Duodenal mucosa (tissue), 2 donors: Measurements from ENCODE around the gene IGFL4.

Experiments used
- H3K27ac ChIP-seq: one replicate; pipeline ENCODE4 v1.7.0; 2013; ENCODE audit warnings: low read depth, low read length
- H3K27me3 ChIP-seq, 2 donors: one replicate each; pipeline ENCODE4 v1.7.0; 2013; ENCODE audit warnings: low read length in 2 of 2, control low read depth in 1 of 2; ENCODE audit not compliant: insufficient read depth in 2 of 2, control insufficient read depth in 1 of 2
- H3K36me3 ChIP-seq, 2 donors: one replicate each; pipeline ENCODE4 v1.7.0; 2013; ENCODE audit warnings: low read length in 2 of 2, control low read depth in 1 of 2; ENCODE audit not compliant: insufficient read depth in 2 of 2, control insufficient read depth in 1 of 2
- H3K4me1 ChIP-seq, 2 donors: one replicate each; pipeline ENCODE4 v1.7.0; 2013; ENCODE audit warnings: low read length in 2 of 2, control low read depth in 1 of 2; ENCODE audit not compliant: insufficient read depth in 2 of 2, control insufficient read depth in 1 of 2
- H3K4me3 ChIP-seq, 2 donors: one replicate each; pipeline ENCODE4 v1.7.0; 2013; ENCODE audit warnings: low read length in 2 of 2, low read depth in 1 of 2
- H3K9ac ChIP-seq, 2 donors: one replicate each; pipeline ENCODE4 v1.7.0; 2013; ENCODE audit warnings: low read length in 2 of 2, low read depth in 1 of 2
- H3K9me3 ChIP-seq, 2 donors: one replicate each; pipeline ENCODE4 v1.7.0; 2013; ENCODE audit warnings: low read length in 2 of 2, control low read depth in 1 of 2; ENCODE audit not compliant: control insufficient read depth in 1 of 2

The IGFL4 gene

DNA sequence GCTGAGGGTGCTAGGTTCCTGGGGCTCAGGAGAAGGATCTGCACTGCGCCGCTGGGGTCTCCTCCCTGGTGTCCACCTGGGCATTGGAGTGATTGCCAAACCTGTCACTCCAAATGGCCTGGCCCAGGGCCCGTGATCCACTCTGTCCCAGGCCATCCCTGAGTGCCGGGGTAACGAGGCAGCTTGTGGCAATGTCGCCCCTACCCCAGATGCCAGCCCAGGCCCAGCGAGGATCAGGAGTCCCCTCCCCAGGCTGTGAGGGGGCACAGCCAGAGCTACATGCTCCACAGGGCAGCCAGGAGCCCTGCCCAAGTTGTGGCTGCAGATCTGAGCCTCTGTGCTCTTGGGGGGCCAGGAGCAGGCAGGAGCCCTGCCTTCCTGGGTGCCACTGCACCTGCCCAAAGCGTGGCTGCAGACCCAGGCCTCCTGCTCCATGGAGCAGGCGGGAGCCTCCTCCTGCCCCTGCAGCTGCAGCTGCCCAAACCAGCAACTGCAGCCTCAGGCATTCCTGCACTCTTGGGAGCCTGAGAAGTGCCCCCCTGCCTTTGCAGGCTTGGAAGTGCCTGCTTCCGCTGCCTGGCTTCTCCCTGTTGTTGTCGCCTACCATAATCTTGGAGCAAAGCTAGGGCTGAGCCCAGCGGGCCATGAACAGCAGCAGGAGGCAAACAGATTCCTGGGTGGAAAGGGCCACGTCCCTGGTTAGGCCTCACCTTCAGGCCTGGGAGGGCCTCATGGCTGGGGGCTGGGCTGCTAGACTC is 4.6 kb downstream of the IGFL4 start:
- Histone ChIP-seq H3K4me1 (peaks cover 5 to 6% of the 10 kb centered on the region in 2 donors), H3K9ac (no peak overlapping the region), H3K9me3 (no peaks in the 10 kb centered on the region), H3K27ac (no peak overlapping the region), H3K27me3 (peaks cover 0 to 12% of the 10 kb centered on the region in 2 donors), H3K36me3 (no peaks in the 10 kb centered on the region), H3K4me3 (no peak overlapping the region)

DNA sequence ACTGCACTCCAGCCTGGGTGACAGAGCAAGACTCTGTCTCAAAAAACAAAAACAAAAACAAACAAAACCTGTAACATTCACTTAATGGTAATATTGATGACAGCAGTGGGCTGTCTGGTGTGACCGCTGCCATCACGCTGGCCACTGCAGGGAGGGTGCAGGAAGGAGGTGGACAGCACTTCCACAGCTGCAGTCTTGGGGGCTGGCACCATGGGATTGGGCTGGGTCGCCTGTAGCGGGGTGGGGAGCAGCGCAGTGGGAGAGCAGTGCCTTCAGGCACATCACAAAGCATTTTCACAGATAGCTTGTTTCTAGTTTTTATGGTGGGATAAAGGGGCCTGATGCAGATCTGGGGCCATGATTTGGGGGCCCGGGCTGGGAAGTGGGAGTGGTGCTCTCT is 5.3 kb downstream of the IGFL4 start:
- Histone ChIP-seq H3K4me1 (no peaks in the 10 kb centered on the region), H3K36me3 (no peaks in the 10 kb centered on the region), H3K9ac (no peak overlapping the region), H3K4me3 (no peak overlapping the region), H3K9me3 (no peaks in the 10 kb centered on the region), H3K27me3 (peaks cover 0 to 8% of the 10 kb centered on the region in 2 donors), H3K27ac (no peak overlapping the region)

DNA sequence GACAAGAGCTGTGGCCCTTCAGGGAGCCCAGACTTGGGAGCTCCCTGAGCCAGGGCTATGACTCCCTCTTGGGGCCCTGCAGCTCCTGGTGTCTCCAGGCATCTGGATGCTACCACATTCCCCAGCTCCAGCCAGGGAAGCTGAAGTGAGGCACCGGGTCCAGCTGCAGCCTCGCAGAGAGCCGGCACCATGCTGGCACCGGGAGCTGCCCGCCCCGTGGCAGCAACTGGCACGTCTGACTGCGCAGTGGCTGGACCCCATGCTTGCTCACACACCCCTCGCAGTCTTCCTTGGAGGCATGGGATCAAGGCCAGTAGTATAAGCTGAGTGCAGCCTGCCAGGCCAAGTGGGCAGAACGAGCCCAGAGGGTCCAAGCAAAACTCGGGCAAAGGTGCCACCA is 7.4 kb downstream of the IGFL4 start:
- Histone ChIP-seq H3K4me1 (no peaks in the 10 kb centered on the region), H3K27ac (no peak overlapping the region), H3K4me3 (no peak overlapping the region), H3K36me3 (no peaks in the 10 kb centered on the region), H3K9me3 (no peaks in the 10 kb centered on the region), H3K27me3 (no peaks in the 10 kb centered on the region), H3K9ac (no peak overlapping the region)

DNA sequence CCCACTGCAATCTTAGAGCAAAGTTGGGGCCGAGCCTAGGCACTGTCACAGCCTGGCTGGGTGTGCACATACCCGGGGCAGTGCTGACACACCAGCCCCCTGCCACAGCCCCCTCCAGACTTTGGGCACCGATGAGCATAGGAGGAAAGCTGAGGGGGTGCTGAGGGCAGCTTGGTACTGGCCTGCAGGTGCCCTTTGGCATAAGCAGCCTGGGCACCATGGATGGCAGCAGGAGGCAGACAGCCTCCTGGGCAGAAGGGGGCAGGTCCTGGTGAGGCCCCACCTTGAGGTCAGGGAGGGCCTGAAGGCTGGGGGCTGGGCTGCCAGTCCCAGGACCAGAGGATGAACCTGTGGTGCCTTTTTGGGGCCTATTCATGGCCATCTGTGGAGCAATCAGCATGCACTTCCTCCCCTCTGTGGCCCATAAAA is 8.2 kb downstream of the IGFL4 start:
- H3K36me3 ChIP-seq = no peaks in the 10 kb centered on the region
- H3K4me1 ChIP-seq = no peaks in the 10 kb centered on the region
- no peaks in the 10 kb centered on the region for H3K9me3 ChIP-seq
- H3K9ac ChIP-seq = no peak overlapping the region
- no peak overlapping the region for H3K4me3 ChIP-seq
- H3K27ac ChIP-seq = no peak overlapping the region
- H3K27me3 ChIP-seq = no peaks in the 10 kb centered on the region

DNA sequence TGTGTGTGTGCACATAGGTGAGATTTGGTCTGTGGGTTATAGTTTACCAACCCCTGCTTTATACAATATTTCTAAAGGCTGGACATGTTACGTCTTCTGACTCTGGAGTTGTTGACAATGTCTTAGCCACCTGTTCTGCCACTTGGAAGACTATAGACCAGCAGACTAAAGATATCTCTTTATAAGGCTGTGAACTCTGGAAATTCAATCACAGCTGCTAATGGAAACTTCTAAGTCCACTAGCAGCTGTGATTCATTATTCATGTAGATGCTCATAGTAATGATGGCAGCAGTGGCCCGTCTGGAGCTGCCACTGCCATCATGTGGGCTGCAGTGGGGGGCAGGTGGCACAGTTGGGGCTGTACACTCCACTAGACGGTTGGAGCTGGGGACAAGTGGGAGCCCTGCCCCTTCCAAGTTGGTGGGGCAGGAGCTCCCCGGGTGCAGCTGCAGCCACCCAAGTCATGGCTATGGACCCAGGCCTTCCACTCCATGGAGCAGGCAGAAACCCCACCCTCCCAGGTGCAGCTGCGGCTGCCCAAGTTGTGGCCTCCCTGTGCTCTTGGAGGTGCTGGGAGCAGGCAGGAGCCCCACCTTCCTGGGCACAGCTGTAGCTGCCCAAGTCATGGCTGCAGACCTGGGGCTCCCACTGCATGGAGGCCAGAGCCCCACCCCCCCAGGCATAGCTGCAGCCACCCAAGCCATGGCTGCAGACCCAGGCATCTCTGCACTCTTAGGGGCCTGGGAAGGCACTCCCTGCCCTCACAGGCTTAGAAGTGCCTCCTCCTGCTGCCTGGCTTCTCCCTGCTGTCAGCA is 8.8 kb downstream of the IGFL4 start:
- Histone ChIP-seq H3K4me3 (no peak overlapping the region), H3K9ac (no peak overlapping the region), H3K36me3 (no peaks in the 10 kb centered on the region), H3K27ac (no peak overlapping the region), H3K27me3 (no peaks in the 10 kb centered on the region), H3K4me1 (no peaks in the 10 kb centered on the region), H3K9me3 (no peaks in the 10 kb centered on the region)

DNA sequence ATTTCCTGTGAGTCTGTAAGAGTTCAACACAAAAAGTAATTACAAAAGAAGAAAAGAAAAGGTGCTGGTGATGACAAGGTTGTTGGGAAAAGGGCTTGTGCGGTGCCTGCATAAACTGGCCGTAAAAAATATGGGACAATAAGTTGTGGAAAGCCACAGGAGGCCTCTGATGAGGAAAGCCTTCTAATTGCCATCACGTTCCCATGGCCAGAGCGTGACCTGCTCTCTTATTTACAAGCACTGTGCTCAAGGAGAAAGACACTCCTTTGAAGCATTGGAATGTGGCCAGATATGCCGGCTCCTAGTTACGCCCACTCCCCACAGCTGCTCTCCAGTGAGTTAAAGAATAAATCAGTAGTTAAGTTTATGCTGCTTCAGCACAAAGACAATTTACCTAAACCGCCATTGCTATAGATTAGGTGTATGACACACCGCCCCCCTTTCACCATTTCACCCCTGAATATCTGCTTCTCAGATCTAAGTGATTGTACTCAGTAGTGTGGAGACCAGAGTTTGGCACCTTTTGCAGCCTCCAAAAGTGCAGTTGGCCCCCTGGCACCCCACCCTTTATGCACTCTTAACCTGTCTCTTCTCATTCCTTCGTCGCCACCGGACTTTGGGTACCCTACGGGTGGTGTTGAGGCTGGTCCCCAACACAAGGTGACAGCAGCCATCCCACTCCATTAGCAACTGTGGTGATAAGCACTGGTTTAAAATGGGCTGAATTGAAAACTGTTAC is 9.8 kb downstream of the IGFL4 start:
- no peaks in the 10 kb centered on the region for H3K9me3 ChIP-seq
- no peaks in the 10 kb centered on the region for H3K4me1 ChIP-seq
- no peaks in the 10 kb centered on the region for H3K27me3 ChIP-seq
- no peaks in the 10 kb centered on the region for H3K36me3 ChIP-seq
- no peak overlapping the region for H3K4me3 ChIP-seq
- H3K9ac ChIP-seq = no peak overlapping the region
- H3K27ac ChIP-seq = no peak overlapping the region

DNA sequence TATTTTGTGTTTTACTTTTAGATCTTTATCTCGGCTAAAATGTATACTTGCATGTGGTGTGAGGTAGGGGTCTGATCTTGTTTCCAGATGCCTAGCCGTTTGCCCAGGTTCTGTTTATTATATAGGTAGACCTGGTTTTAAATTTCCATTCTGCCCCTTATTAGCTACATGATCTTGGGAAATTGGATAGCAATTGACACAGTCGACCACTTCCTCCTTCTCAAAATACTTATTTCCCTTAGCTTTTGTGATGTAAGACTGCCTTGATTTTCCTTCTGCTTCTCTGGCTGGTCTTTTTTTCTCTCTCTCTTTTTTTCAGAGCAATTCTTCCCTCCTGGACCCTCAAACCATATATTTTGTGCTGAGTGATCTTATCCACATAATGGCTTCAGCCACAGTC is 15.0 kb downstream of the IGFL4 start:
- Histone ChIP-seq H3K9me3 (no peaks in the 10 kb centered on the region), H3K27me3 (peaks cover 18 to 25% of the 10 kb centered on the region in 2 donors), H3K36me3 (no peaks in the 10 kb centered on the region), H3K9ac (no peak overlapping the region), H3K4me1 (no peaks in the 10 kb centered on the region), H3K4me3 (no peak overlapping the region), H3K27ac (no peak overlapping the region)

DNA sequence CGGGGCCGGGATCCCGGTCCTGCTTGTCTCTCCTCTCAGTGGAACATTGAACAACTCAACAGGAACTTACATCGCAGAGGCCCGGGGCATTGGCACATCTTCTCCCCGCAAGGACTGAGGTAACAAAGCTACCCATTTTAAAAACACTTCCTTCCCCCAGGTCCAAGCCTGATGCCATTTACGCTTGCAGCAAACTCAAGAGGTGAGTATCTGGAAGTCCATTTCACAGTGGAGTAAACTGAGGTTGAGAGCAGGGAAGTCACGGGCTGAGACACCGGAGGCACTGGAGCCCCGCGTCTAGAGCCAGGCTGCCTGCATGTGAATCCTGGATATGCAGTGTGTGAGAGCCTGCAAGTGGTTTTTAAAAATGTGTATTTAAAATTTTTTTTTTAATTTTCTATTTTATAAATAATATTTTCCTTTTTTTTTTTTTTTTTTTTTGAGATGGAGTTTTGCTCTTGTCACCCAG is 17.5 kb downstream of the IGFL4 start:
- Histone ChIP-seq H3K9ac (no peak overlapping the region), H3K36me3 (no peaks in the 10 kb centered on the region), H3K4me3 (no peak overlapping the region), H3K4me1 (no peaks in the 10 kb centered on the region), H3K27me3 (peaks cover 18 to 25% of the 10 kb centered on the region in 2 donors), H3K27ac (no peak overlapping the region), H3K9me3 (no peaks in the 10 kb centered on the region)

DNA sequence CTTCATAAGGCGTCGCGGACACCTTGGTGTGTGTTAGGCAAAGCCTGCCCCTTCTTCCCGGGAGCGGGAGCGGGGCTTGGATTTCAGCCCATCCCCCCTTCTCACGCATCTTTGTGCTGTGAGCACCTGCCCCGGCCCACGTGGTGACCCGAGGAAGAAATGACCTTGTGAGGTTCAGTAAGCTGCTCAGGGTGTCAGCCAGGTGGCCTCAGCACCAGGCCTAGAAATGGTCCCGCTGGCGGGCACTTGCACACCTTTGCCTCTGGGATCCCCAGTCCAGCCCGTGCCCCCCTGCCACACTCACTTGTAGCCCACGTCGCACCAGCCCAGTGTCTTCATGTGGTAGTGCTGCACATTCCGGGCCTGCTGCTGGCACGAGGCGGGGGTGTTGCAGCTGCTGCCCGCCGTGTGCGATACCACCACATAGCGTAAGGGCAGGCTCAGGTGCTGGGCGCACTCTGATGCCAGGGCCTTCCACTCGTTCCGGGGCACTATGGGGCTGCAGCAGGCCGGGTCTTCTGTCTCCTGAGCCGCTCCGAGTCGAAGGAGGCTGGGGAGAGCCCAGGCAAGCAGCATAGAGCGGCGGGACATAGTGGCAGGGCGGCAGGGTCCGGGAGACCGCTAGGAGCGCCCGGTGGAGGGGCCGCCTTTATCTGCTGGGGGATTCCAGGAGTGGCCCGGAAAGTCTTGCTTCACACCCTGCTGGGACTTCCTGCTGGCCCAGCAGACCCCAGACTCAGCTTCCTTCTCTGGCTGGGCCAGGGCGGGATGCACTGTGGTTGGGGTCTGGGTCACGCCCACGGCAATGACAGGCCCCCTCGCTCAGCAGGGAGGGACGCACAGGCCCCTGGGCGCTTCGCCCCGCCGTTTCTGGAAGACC is 18.1 kb downstream of the IGFL4 start, which contains the start of gene PGLYRP1:
PGLYRP1 (minus strand) TSS at position 623 of the 880 bp plus-strand sequence; CDS start at position 591, 32 bp downstream.
- Histone ChIP-seq H3K4me1 (no peaks in the 10 kb centered on the region), H3K27ac (no peak within 1 kb of the TSS), H3K9ac (no peak within 1 kb of the TSS), H3K4me3 (no peak within 1 kb of the TSS), H3K9me3 (no peaks in the 10 kb centered on the region), H3K27me3 (peaks cover 18 to 25% of the 10 kb centered on the region in 2 donors), H3K36me3 (no peaks in the 10 kb centered on the region)
